HEK293T (cell line): ENCODE results near the gene AGAP1.

ENCODE experiments used
- ARNT ChIP-seq: fragments of 450-650 bp; IDR thresholded peaks from 2 replicates; pipeline ENCODE4 v1.6.1; 2017; ENCODE audit warnings: mild to moderate bottlenecking
- BHLHE40 ChIP-seq: fragments of 450-650 bp; IDR thresholded peaks from 2 replicates; pipeline ENCODE4 v1.6.1; 2016; ENCODE audit warnings: mild to moderate bottlenecking, moderate library complexity, borderline replicate concordance
- CTBP1 ChIP-seq: fragments of 450-650 bp; IDR thresholded peaks from 2 replicates; pipeline ENCODE4 v1.6.1; 2016; ENCODE audit warnings: borderline replicate concordance
- ELF4 ChIP-seq: fragments of 450-650 bp; IDR thresholded peaks from 2 replicates; pipeline ENCODE4 v1.6.1; 2017; ENCODE audit warnings: antibody characterized with exemption
- FOXA1 ChIP-seq: fragments of 450-650 bp; IDR thresholded peaks from 2 replicates; pipeline ENCODE4 v1.6.1; 2016; ENCODE audit warnings: mild to moderate bottlenecking
- FOXK2 ChIP-seq: fragments of 450-650 bp; IDR thresholded peaks from 2 replicates; pipeline ENCODE4 v1.6.1; 2016; ENCODE audit warnings: mild to moderate bottlenecking
- NFRKB ChIP-seq: fragments of 450-650 bp; IDR thresholded peaks from 2 replicates; pipeline ENCODE4 v1.6.1; 2016; ENCODE audit warnings: mild to moderate bottlenecking, moderate library complexity
- SP1 ChIP-seq: fragments of 450-650 bp; IDR thresholded peaks from 2 replicates; pipeline ENCODE4 v1.6.1; 2017
- SUZ12 ChIP-seq: fragments of 450-650 bp; IDR thresholded peaks from 2 replicates; pipeline ENCODE4 v1.6.1; 2016; ENCODE audit warnings: mild to moderate bottlenecking
- TARDBP ChIP-seq: fragments of 450-650 bp; IDR thresholded peaks from 2 replicates; pipeline ENCODE4 v1.6.1; 2016
- ZNF384 ChIP-seq: fragments of 450-650 bp; IDR thresholded peaks from 2 replicates; pipeline ENCODE4 v1.6.1; 2016

GRCh38 chr2:235461763-235462414, 32.0 kb upstream of the AGAP1 start:
- TF ChIP-seq ARNT (no peak), SP1 (no peak), ZNF384 (no peak), SUZ12 (no peak), FOXA1 (no peak), ELF4 (no peak), TARDBP (no peak), BHLHE40 (no peak), CTBP1 (no peak), NFRKB (no peak), FOXK2 (no peak)
